ENCODE measurements around the gene CRB2.
"Not testable (repeated sequence)": the region's sequence is repeated elsewhere in the genome, so short reads cannot be mapped to it uniquely, and the experiment has no call there.

Gene CRB2

DNA sequence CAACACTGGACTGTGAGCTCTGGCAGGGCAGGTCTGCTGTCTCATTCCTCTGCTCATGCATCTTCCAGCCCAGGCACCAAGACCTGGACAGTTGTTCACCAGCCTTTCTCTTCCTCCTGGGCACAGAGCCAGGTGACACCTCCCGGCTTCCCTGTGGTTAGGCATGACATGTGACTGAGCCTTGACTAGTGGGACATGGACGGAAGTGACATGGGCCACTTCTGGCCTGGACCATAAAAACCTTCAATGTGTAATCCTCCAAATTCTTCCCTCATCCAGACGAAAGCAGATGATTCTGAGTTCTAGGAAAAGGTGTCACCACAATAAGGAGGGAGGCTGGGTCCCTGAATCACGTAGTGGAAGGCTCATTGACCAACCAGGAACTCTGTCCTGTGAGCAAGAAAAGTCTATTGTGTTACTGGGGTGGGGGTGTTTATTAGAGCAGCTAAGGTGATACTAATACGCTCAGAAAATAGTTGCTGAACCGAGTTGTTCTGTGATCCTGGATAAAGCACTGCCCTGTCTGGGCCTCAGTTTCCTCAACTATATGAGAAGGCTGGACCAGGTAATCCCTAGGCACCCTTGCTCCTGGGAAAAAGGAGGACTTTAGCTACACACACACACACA lies 26.6 kb upstream of the CRB2 start:
- no peak for DNase-seq

DNA sequence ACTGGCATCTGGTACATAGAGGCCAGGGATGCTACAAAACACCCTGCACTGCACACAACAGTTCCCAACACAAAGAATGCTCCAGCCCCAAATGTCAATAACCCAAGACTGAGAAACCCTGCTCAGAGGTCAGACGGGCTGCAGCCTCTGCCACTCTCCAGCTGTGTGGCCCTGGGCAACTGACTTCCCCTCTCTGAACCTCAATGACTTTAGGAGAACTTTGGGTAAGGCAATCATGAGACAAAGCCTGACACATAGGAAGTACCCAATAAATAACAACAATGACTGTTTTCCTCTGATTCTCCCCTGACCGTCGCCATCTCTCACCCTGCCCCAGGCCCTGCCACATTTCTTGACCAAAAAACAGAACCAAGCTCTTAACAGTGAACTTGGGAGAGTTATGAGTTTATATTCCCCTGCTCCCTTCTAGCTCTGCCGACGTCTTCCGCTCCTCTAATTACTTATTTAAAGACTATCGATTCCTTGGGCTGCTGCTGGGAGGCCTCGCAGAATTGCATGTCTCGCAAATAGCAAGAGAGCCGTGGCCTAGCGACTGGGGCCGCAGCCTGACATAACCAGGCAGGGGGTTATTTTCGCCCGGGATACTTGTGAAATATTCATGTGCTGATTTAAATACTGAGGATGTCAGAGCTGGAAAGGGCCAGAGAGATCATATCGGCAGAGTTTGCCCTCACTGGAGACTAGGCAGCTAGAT lies 24.5 kb upstream of the CRB2 start:
- DNase-seq, result no peak

DNA sequence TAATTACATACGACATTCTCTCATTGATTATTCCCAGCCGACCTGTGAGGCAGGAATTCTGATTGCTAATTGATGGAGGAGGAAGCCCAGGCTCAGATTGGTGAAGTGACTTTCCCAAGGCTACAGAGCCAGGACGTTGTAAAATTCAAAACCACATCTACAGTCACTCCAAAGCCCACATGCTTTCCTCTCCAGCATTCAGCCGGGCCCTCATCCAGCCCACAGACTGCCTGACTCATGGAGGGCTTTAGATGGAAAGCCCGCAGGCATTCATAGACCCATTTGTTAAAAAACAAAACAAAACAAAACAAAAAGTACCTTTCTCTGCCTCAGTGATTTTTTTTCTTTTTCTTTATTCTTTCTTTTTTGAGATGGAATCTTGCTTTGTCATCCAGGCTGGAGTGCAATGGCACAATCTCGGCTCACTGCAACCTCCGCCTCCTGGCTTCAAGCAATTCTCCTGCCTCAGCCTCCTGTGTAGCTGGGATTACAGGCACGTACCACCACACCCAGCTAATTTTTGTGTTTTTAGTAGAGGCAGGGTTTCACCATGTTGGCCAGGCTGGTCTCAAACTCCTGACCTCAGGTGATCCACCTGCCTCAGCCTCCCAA lies 22.8 kb upstream of the CRB2 start:
- not testable (repeated sequence) for DNase-seq

DNA sequence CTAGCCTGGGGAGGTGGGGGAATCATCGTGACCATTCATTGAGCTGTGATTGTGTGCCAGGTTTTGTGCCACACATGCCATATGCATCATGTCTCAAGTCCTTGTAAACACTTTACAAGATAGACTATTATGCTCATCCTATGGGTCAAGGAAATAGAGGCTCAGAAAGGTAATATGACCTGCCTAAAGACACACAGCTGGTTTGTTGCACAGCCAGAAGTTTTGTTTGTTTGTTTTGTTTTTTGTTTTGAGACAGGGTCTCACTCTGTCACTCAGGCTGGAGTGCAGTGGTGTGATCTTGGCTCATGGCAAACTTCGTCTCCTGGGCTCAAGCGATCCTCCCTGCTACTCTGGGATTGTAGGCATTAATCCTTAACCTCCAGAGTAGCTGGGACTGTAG lies 21.4 kb upstream of the CRB2 start:
- no peak for DNase-seq

DNA sequence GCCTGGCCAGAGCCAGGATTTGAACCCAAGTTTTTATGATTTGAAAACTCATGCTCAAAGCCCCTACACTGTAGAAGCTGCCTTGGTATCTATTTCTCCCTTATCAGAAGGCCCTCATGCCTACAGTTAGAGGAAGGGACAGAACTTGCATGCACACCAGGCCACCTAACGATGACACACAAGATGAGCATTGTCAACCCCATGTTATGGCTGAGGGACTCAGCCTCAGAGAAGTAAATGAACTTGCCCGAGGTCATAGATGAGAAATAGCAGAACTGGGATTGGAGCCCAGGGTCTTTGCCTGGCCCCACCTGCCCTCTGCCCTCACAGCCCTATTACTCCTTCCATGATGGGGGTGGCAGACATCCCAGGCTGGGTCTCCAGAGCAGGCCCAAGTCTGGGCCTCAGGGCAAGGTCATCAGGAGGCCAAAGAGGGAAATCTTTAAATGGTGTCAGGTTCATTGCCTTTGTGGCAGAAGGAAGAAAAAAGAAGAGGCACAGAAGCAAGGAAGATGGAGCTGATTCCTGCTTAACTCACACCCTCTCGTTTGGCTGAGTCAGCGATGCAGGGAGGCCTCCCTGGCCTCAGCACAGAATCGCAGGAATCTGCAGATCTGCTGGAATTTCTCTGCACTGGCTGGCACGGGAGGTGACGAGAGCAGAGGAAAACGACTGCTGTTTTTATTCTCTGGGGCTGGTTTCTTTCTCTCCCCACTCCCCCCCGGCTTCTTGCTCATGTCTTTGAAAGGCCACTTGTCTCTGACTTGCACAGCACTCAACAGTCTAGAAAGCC lies 20.6 kb upstream of the CRB2 start:
- no peak for DNase-seq

DNA sequence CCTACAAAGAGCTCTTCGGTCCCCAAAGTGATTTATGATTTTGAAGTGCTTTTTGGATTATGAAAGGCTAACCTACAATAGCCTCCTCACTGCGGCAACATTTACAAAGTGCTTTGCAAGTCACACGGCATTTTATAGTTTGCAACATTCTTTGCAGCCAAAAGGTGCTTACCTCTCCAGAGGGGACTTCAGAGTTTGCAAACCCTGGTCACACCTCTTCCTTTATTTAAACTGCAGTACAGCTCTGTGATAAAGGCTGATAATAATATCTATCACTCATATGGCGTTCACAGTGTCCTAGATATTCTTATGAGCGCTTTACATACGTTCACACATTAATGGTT lies 20.0 kb upstream of the CRB2 start:
- no peak for DNase-seq

DNA sequence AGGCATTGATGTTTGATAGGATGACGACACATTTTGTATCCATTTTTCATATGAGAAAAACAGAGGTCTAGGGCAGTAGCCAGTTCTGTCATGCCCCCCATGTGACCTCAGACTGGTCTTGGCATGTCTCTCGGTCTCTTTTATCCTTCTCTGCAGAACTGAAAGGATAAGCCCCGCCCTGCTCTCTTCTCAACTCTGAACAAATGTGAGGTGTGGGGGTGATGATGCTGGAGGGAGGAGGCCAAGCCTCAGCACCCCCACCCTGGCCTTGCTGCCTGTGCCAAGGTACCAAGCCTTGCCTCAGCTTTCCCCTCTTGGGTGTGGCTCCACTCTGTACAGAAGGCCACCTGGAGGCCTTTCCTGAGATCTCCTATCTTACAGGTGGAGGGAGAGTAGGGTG lies 19.5 kb upstream of the CRB2 start:
- DNase-seq, result no peak

DNA sequence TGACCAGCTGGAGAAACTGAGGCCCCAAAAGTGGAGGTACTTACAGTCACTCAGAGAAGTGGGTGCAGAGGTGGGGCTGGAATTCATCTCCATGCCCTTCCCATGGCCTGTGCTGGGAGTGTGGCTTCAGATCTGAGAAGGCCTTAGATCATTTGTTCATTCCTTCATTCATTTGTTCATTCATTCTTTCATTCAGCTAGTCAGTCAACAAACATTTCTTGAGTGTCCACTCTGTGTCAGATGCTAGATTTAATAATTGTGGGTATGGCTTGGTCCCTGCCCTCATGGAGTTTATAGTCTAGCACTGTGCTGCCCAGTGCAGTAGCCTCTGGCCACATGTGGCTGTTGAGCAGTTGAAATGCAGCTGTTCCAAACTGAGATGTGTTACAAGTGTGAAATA lies 19.0 kb upstream of the CRB2 start:
- no peak for DNase-seq

DNA sequence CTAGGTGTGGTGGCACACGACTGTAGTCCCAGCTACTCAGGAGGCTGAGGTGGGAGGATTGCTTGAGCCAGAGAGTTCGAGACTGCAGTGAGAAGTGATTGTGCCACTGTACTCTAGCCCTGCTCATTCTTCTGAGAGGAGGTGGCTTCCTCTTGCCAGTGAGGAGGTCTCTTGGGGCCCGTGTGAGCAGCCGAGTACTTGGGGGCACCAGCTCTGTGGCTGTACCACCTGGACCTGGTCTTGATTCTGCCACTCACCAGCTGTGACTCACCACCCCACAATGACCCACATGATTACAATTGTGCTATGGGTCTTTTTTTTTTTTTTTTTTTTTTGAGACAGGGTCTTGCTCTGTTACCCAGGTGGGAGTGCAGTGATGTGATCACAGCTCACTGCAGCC lies 18.0 kb upstream of the CRB2 start:
- DNase-seq, result no peak

DNA sequence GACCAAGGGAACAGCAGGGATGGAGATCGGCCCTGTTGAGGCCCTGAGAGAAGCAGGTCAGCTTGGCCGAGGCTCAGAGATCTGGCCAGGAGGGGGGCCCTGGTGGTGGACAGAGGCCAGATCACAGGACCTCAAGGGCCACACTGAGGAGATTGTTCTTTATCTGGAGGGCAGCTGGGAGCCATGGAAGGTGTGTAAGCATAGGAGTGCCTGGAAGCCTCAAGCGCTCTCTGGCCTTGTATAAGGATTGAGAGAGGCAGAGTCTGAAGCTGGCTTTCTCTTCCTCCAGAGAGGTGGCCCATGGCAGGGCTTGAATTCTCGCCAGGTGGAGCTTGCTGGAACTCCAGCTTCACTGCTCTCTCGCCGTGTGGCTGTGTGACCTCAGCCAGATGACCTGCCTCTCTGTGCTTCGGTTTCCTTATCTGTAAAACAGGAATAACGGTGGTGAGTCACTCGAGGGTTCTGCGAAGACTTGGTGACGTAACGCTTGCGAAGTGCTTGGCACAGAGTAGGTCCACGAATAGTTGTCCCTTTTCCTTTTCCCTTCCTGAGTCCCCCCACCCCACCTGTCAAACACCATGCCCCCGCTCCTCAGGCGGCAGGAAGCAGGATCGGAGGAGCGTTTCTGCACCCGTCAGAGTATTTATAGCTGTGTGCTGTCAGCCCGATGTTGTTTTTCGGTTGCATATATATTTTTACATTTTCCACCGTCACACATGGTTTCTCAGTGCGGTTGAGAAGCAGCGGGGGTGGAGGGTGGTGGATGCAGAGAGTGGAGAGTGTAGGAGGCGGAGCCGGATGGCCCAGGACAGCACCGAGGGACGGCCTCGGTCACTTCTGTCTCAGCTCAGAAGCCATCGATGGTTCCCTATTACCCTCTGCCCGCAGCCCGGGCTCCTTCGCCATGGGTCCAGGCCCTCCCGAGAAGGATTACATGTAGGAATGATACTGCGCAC lies 17.0 kb upstream of the CRB2 start:
- peak; percentile 83 for DNase-seq

DNA sequence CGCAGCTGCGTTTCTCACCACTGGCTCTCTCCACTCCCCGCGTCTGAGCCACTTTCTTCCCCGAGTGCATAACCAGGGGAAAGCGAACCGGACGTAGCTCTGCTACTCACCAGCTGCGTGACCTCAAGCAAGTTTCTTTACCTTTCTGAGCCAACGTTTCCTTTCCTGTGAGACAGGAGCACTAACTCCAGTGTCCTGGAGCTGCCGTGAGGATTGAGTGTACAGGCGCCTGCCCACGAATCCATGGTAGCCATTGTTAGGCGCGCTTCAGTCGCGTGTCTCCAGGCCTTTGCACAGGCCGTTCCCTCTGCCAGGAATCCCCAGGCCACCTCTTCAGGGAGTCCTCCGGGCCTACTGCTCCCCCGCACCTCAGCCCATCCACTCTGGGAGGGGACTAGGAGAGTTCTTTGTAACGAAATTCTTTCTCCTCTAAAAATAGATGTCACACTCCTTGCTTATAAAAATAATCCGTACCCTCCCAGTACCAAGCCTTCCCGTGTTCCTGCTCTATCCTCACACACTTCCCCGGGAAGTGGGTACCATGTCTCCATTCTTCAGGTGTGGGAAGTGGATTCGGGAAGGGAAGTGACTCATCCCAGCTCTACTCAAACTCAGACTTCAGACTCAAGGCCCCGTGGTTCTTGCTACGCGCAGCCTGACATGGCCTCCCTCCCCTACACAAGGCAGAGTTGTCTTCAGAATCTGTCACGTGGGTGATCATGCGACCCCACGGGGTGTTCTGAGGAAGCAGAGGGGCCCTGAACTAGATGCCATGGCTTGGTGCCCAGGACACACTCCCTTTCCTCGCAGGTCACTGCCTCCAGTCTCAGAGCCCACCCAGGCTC lies 16.1 kb upstream of the CRB2 start:
- peak; percentile 81 for DNase-seq

DNA sequence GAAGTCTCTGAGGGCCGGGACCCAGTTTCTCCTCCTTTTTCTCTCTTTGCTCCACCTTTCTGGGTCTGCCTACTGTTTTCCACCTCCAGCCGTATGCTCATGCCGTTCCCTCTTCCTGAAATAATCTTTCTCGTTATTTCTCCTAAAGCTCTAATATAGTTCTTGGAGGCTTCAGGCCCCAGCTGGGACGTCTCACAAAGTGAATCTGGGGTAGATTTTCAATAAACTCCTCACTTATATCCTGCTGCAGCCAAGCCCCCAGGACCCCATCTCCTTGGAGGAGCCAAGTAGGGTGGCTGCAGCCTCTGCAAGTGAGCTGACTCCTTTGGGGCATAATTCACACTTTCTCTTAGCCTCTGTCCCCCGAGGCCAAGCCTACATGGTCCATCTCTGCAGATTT lies 14.2 kb upstream of the CRB2 start:
- no peak for DNase-seq

DNA sequence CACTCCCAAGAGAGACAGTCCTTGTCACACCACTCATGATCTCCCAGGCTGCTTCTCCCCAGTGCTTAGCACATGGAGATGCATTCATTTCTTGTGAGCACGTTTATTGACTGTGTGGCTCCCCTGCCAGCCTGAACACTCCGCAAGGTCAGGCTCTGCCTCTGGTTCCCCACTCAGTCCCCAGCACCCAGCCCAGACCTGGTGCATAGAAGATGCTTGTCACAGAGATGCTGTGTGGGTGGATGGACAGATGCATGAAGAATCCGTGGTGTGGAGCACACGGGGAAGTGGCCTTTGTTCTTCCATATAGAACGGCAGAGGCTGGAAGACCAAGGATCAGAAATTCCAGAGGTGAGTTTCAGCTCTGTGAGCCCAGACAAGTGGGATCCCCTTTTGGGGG lies 13.8 kb upstream of the CRB2 start:
- DNase-seq, result no peak

DNA sequence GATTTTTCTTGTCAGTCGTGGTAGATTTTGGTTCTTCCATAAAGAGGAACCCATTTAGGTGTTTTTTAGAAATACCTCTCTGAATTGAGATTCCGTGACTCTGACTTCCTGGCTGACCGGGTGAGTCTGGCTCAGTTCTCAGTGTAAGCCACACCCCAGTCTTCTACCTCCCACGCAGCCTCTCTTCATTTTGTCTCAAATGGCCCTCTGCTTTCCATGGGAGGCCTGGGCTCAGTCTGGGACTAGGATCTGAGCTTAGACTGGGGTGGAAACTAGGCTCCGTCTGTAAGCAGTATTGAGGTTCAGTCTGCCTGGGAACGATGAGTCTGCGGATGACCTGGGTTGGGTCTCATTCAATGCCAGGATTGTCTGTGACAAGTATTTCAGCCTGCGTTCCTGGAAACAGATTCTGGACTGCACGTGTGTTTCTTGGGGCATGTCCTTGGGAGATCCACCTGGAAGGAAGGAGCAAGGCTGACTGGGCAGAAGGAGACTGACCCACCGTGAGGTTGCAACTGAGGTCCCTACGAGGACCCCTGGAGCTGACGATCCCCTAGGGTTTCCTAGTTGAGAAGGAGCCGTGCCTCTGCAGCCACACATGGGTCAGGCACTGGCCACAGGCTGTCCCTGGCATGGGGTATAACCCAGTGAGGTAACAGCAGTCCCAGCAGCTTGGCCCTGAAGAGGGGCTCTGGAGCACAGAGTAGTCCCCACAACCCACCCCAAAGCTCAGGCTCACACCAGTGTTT lies 12.4 kb upstream of the CRB2 start:
- no peak for DNase-seq

DNA sequence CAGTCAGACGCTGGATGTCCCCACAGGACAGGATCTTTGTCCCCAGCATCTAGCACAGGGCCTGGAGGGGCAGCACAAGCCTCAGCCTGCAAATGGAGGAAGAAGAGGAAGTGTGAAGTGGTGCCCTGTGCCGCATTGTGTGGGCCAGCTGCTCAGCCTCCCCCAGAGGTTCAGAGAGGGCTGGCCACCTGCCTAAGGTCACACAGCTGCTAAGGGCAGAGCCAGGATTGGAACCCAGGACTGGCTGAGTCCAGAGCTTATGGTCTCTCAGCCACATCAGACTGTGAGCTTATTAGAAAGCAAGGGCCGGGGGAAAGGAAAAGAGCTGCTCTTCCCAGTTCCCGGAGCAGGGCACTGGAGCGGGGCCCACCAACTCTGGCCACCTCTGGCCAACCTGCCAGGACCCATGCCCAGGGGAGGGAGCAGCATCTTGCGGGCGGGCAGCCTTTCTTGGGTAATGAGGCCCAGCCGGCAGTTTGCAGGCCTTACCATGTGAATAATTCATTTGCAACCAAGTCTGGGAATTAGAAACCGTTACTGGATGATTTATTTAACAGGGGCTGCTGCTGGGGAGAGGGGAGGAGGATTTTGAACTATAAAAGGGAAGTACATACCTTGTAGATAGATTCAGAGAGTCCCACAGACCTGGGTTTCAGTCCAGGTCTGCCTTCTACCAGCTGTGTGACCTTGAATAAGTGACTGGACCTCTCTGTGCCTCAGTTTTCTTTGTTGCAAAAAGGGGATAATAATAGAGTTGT lies 11.6 kb upstream of the CRB2 start:
- DNase-seq, result no peak

DNA sequence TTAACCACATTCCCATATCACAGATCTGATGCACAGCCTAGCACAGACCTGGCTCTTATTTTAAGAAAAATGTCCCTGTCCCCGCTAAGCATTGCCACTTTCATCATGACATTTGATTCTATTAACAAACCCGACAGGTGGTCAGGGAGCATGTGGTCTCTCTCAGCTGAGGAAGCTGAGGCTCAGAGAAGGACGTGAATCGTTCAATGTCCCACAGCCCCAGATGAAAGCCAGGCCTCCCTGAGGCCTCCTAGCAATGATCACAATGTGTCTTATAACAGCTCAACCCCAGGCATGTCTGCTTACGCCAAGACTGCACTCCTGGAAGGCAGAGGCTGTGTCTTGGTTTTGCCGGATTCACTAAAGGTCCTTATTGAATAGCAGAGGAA lies 10.4 kb upstream of the CRB2 start:
- DNase-seq, result no peak

DNA sequence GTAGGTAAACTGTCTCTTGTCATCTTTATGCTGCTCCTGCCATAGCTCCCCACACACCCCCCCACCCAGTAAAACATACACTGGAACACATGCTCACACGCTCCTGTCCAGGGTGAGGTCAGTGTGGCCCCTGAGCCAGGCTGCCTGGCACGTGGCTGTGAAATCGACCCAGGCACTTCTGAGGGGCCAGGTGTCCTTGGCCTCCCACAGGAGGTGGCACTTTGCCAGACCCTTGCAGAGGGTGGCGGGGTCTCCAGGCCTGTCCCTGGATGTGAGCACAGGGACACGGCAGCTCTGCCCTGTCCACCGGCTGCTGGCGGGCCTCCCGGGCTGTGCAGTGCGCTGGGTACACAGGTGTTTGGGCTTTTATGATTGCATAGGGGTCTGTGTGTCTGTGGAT lies 10.0 kb upstream of the CRB2 start:
- no peak for DNase-seq

DNA sequence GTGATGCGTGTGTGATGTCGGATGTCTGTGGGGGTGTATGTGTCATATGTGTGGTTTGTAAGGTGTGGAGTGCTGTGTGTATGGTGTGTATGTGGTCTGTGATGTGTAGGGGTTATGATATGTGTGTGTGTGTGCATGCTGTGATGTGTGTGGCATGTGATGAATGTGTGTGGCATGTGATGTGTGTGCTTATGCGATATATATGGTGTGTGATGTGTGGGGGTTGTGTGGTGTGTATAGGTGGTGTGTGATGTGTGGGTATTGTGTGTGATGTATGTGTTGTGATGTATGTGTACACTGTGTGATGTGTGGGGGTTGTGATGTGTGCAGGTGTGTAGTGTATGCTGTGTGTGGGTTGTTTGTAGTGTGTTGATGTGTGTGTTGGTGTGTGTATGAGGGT lies 9.2 kb upstream of the CRB2 start:
- no peak for DNase-seq

DNA sequence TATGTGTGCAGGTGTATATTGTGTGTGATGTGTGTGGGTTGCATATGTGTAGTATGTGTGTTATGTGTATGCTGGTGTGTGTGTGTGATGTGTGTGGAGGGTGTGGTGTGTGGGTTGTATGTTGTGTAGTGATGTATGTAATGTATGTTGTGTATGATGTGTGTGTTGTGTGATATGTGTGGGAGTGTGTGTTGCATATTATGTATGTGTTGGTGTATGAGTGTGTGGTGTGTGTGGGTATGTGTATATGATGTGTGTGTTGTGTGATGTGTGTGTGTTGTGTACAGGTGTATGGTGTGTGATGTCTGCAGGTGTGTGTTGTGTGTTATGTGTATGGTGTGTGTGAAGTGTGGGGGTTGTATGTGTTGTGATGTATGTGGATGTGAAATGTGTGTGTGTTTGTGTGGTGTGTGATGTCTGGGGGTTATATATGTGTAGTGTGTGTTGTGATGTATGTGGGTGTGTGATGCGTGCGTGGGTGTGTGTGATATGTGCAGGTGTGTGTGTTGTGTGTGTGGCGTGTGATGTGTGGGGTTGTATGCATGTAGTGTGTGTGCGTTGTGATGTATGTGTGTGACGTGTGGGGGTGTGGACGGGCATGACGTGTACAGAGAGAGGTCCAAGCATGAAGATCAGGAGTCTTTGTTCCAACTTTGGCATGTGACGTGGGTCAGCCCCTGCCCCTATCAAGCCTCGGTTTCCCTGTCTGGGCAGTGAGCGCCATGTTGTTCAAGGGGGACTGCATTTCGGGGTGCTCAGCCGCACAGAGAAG lies 8.5 kb upstream of the CRB2 start:
- DNase-seq, result no peak
